Activated CD4-positive, CD25-positive, alpha-beta regulatory T cell treated with anti-CD3 and anti-CD28 coated beads, Interleukin-2, amount 50 U/mL, for 24 hours (primary cell): Measurements from ENCODE around the gene MYLK4.

ENCODE experiments used
- ATAC-seq, 2 donors: fragments of 150-1000 bp; cut with Tn5 transposase; one replicate each; pipeline ENCODE4 v1.10.0; 2021; ENCODE audit warnings: mild to moderate bottlenecking in 1 of 2, moderate library complexity in 1 of 2

MYLK4 gene

GRCh38 chr6:2655844-2656433, 94.8 kb downstream of the MYLK4 start:
- no peak for ATAC-seq

- no peak for ATAC-seq
Observed at GRCh38 chr6:2653369-2654032, 97.2 kb downstream of the MYLK4 start.

GRCh38 chr6:2652611-2653010, 98.1 kb downstream of the MYLK4 start:
- ATAC-seq, result no peak

GRCh38 chr6:2651961-2652360, 98.8 kb downstream of the MYLK4 start:
- no peak for ATAC-seq

- ATAC-seq, result no peak
Observed at GRCh38 chr6:2651536-2651935, 99.2 kb downstream of the MYLK4 start.

- ATAC-seq, result no peak
Observed at GRCh38 chr6:2646346-2646745, 104.4 kb downstream of the MYLK4 start.

GRCh38 chr6:2643935-2644539, 106.7 kb downstream of the MYLK4 start:
- ATAC-seq, result no peak

- ATAC-seq, result no peak
Observed at GRCh38 chr6:2643130-2643529, 107.6 kb downstream of the MYLK4 start.

GRCh38 chr6:2641044-2641725, 109.5 kb downstream of the MYLK4 start:
- no peak for ATAC-seq

- ATAC-seq, result no peak
Observed at GRCh38 chr6:2640551-2640950, 110.2 kb downstream of the MYLK4 start.

- ATAC-seq, result no peak
Observed at GRCh38 chr6:2639896-2640295, 110.8 kb downstream of the MYLK4 start.

GRCh38 chr6:2639167-2639566, 111.6 kb downstream of the MYLK4 start:
- no peak for ATAC-seq

GRCh38 chr6:2636672-2637071, 114.0 kb downstream of the MYLK4 start:
- no peak for ATAC-seq

- ATAC-seq, result no peak
Observed at GRCh38 chr6:2635911-2636310, 114.8 kb downstream of the MYLK4 start.

GRCh38 chr6:2634139-2634964, 116.4 kb downstream of the MYLK4 start:
- peak; percentile 92 to 95 for ATAC-seq

- no peak for ATAC-seq
Observed at GRCh38 chr6:2633736-2634135, 117.0 kb downstream of the MYLK4 start.

- no peak for ATAC-seq
Observed at GRCh38 chr6:2632976-2633584, 117.6 kb downstream of the MYLK4 start.

GRCh38 chr6:2632368-2632767, 118.4 kb downstream of the MYLK4 start:
- ATAC-seq, result no peak

GRCh38 chr6:2630891-2631571, 119.7 kb downstream of the MYLK4 start:
- no peak for ATAC-seq

GRCh38 chr6:2630359-2630758, 120.4 kb downstream of the MYLK4 start:
- no peak for ATAC-seq

GRCh38 chr6:2626401-2626800, 124.3 kb downstream of the MYLK4 start:
- ATAC-seq, result no peak

- ATAC-seq, result no peak
Observed at GRCh38 chr6:2625581-2625980, 125.1 kb downstream of the MYLK4 start.
